Right lobe of liver (tissue), 6 donors: ENCODE data around the gene CCDC191. TPM values are rescaled to one million over a fixed set of nuclear protein-coding genes. Genes with fewer than 3 reads are reported as not detected.

Experiments used
- ATAC-seq, 4 donors: fragments of 200-7000 bp; cut with Tn5 transposase; one replicate each; pipeline ENCODE4 v1.9.1; 2020; ENCODE audit warnings: mild to moderate bottlenecking in 4 of 4, moderate library complexity in 4 of 4
- DNase-seq, 3 donors: peaks; one replicate each; pipeline ENCODE4 v3.0.0-alpha.2; 2020
- H3K27ac ChIP-seq, 3 donors: fragments of 200-600 bp; one replicate each; pipeline ENCODE4 v1.8.0; 2022
- H3K27me3 ChIP-seq, 2 donors: fragments of 200-600 bp; one replicate each; pipeline ENCODE4 v1.8.0; 2022
- H3K36me3 ChIP-seq, 4 donors: fragments of 200-600 bp; sonication (generic) in 1 of 4; one replicate each; pipeline versions ENCODE4 v1.5.1 to v1.8.0; 2017 to 2022; ENCODE audit warnings: control low read depth in 1 of 4
- H3K4me1 ChIP-seq, 4 donors: fragments of 200-600 bp; sonication (generic) in 1 of 4; one replicate each; pipeline versions ENCODE4 v1.5.1 to v1.8.0; 2017 to 2022; ENCODE audit warnings: control low read depth in 1 of 4
- H3K4me3 ChIP-seq, 3 donors: fragments of 200-600 bp; one replicate each; pipeline ENCODE4 v1.8.0; 2022
- H3K9me3 ChIP-seq, 4 donors: fragments of 200-600 bp; sonication (generic) in 1 of 4; one replicate each; pipeline versions ENCODE4 v1.5.1 to v1.8.0; 2017 to 2022; ENCODE audit warnings: control low read depth in 1 of 4
- CTCF ChIP-seq, 4 donors: fragments of 200-600 bp in 3 of 4; fragments of 450-650 bp in 1 of 4; IDR thresholded peaks; one replicate each; pipeline versions ENCODE4 v1.5.1 to v1.8.0; 2016 to 2022; ENCODE audit warnings: antibody characterized with exemption in 4 of 4, mild to moderate bottlenecking in 2 of 4
- POLR2A ChIP-seq: fragments of 450-650 bp; IDR thresholded peaks from one replicate; pipeline ENCODE4 v1.6.1; 2017; ENCODE audit warnings: antibody characterized with exemption, mild to moderate bottlenecking
- WGBS: methylation state at CpG from one replicate; pipeline ENCODE4 v1.1.6; 2018; ENCODE audit warnings: low coverage, low lambda C conversion rate; ENCODE audit not compliant: insufficient coverage; ENCODE audit errors: missing lambda C conversion rate; 5-methylcytosine and 5-hydroxymethylcytosine counted together
- intact Hi-C, 2 donors: fragments of 100-400 bp; cut with DNase I; formaldehyde crosslinking; loops; one replicate each; pipeline versions ENCODE4 v1.11.2 to v1.14.1; 2022
- total RNA-seq, 6 experiments: library from RNA; depleted of rRNA in 2 of 6; stranded (reverse); fragments of >200 nt in 2 of 6; fragmentation: NEBNext Ultra II Directional in 3 of 6; extraction: Animal tissue kit (Norgen Biotek cat#: 25700) in 3 of 6; gene quantifications; one replicate each; pipeline versions ENCODE4 v1.1.0 to v1.2.4, GENCODE V29; 2016 to 2023
- donor health status: DM: no; HTN: yes; CAD: no.
- donor health status: DM: no; HTN: no; CAD: no.
- donor health status: DM: no; HTN: no; CAD: no.
- donor health status: DM: no; HTN: yes; CAD: no.
- donor health status: DM: no; HTN: yes; CAD: no.

CCDC191 gene
- total RNA-seq, 6 experiments from 2014 or later, result 0.43 to 1.6 (median 0.96) TPM

GRCh38 chr3:113948015-113948917 lies 108.1 kb downstream of the CCDC191 start:
- TF ChIP-seq CTCF (IDR thresholded peaks at IDR 0.05) (peak in 1 of 4 donors; percentile 2), POLR2A (no peak)
- peak overlapping the region; percentile 11 to 74 (median 48) for H3K27ac ChIP-seq
- no peaks in the 10 kb centered on the region for H3K9me3 ChIP-seq
- intact Hi-C loops, result no loop called here
- ATAC-seq, result peak; percentile 65 to 78 (median 76)
- no peaks in the 10 kb centered on the region for H3K27me3 ChIP-seq
- peaks cover 0 to 3% (median 0%) of the 10 kb centered on the region in 4 donors for H3K4me1 ChIP-seq
- 7% methylated on average over 7 of the region's 65 CpGs for WGBS
- no peaks in the 10 kb centered on the region for H3K36me3 ChIP-seq
- peak; percentile 68 to 88 (median 84) for DNase-seq
- H3K4me3 ChIP-seq, result peak overlapping the region; percentile 68 to 88 (median 87)

- no peaks in the 10 kb centered on the region for H3K27me3 ChIP-seq
- H3K4me1 ChIP-seq, result peaks cover 0 to 3% (median 0%) of the 10 kb centered on the region in 4 donors
- peak within 1 kb of the TSS; percentile 11 to 74 (median 48) for H3K27ac ChIP-seq
- intact Hi-C loops, result no loop called here
- H3K9me3 ChIP-seq, result no peaks in the 10 kb centered on the region
- TF ChIP-seq CTCF (IDR thresholded peaks at IDR 0.05) (peak in 1 of 4 donors; percentile 1), POLR2A (peak; percentile 60)
- WGBS, result 0% methylated on average over 5 of the region's 80 CpGs
- no peaks in the 10 kb centered on the region for H3K36me3 ChIP-seq
- ATAC-seq, result peak; percentile 91 to 95 (median 94)
- H3K4me3 ChIP-seq, result peak within 1 kb of the TSS; percentile 68 to 88 (median 87)
- peak; percentile 93 to 96 (median 96) for DNase-seq
Observed at GRCh38 chr3:113947372-113948014, 108.8 kb downstream of the CCDC191 start, which contains the start of gene ZDHHC23. Gene ZDHHC23, plus strand, starts transcription at chr3:113948013. Its CDS starts 790 bp downstream, at chr3:113948803.

DNA sequence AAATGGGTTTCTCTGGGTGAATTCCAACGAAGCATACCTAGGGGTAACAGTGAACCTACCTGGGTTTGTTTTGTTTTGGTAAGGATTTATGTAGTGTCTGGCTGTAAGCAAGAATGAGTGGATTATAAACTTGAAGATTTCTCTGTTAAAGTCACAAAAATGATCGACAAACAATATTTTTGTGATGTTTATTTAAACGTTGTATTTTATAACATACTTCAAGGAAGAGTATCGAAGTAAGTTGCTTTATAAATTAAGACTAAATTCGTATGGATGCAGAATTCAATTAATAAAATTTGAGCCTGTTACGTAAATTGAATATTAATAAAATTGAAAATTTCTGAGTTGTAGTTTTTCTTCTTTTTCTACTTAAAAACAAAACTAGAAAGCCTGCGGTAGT lies 109.5 kb downstream of the CCDC191 start:
- no peak for ATAC-seq
- peak overlapping the region; percentile 45 to 88 (median 87) for H3K4me3 ChIP-seq
- H3K27ac ChIP-seq, result peak overlapping the region in 1 of 3 donors; percentile 74
- intact Hi-C loops, result no loop called here
- H3K27me3 ChIP-seq, result no peaks in the 10 kb centered on the region
- DNase-seq, result no peak
- no peaks in the 10 kb centered on the region for H3K9me3 ChIP-seq
- WGBS, result 64% methylated on average over 7 of the region's 7 CpGs
- H3K4me1 ChIP-seq, result peaks cover 0 to 3% (median 0%) of the 10 kb centered on the region in 4 donors
- TF ChIP-seq CTCF (IDR thresholded peaks at IDR 0.05), result no peak
- no peak for TF ChIP-seq POLR2A
- H3K36me3 ChIP-seq, result no peaks in the 10 kb centered on the region

- peaks cover 0 to 6% (median 0%) of the 10 kb centered on the region in 4 donors for H3K36me3 ChIP-seq
- no peak for TF ChIP-seq CTCF (IDR thresholded peaks at IDR 0.05)
- no peak for TF ChIP-seq POLR2A
- DNase-seq, result no peak
- no peaks in the 10 kb centered on the region for H3K27me3 ChIP-seq
- WGBS, result no CpG with 5 or more reads among the region's 5 CpGs
- H3K4me3 ChIP-seq, result no peak overlapping the region
- no peaks in the 10 kb centered on the region for H3K4me1 ChIP-seq
- no peak overlapping the region for H3K27ac ChIP-seq
- ATAC-seq, result peak in 1 of 4 donors; percentile 12
- peaks cover 0 to 4% (median 0%) of the 10 kb centered on the region in 4 donors for H3K9me3 ChIP-seq
- intact Hi-C loops, result no loop called here
Observed at GRCh38 chr3:113927556-113927955, 128.8 kb downstream of the CCDC191 start.
